ENCODE measurements around the gene FOXA2.

- TF ChIP-seq, protein P1, sequence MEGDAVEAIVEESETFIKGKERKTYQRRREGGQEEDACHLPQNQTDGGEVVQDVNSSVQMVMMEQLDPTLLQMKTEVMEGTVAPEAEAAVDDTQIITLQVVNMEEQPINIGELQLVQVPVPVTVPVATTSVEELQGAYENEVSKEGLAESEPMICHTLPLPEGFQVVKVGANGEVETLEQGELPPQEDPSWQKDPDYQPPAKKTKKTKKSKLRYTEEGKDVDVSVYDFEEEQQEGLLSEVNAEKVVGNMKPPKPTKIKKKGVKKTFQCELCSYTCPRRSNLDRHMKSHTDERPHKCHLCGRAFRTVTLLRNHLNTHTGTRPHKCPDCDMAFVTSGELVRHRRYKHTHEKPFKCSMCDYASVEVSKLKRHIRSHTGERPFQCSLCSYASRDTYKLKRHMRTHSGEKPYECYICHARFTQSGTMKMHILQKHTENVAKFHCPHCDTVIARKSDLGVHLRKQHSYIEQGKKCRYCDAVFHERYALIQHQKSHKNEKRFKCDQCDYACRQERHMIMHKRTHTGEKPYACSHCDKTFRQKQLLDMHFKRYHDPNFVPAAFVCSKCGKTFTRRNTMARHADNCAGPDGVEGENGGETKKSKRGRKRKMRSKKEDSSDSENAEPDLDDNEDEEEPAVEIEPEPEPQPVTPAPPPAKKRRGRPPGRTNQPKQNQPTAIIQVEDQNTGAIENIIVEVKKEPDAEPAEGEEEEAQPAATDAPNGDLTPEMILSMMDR (IDR thresholded peaks at IDR 0.05): no peak
- TF ChIP-seq SMC3 (IDR thresholded peaks at IDR 0.05) (no peak), KDM1A (IDR thresholded peaks at IDR 0.05; ENCODE audit: low read depth) (no peak), ESRRA (IDR thresholded peaks at IDR 0.05; ENCODE audit: borderline replicate concordance, low read length) (no peak)
Observed at GRCh38 chr20:22619806-22620205, 35.4 kb upstream of the FOXA2 start.

Measured in A549 (cell line).